Neural cell (in vitro differentiated cells): ENCODE results near the gene TRIM47. TPM values are rescaled to one million over a fixed set of nuclear protein-coding genes. Genes with fewer than 3 reads are reported as not detected.

Source experiments
- H2AFZ ChIP-seq: fragments of 200-600, 300-800 bp; sonication (generic), shearing (Covaris generic); 2 replicates; pipeline ENCODE4 v1.6.0; 2014; ENCODE audit warnings: low read depth, mild to moderate bottlenecking, antibody characterized with exemption, low read length, moderate library complexity
- H3F3A ChIP-seq: fragments of 200-600 bp; shearing (Covaris generic); 2 replicates; pipeline ENCODE4 v1.6.1; 2016; ENCODE audit warnings: mild to moderate bottlenecking, moderate library complexity, mixed read lengths, antibody characterized with exemption, low read length; ENCODE audit not compliant: insufficient read depth, poor library complexity, severe bottlenecking
- H3K27ac ChIP-seq: fragments of 200-600, 300-800 bp; sonication (generic), shearing (Covaris generic); 2 replicates; pipeline ENCODE4 v1.5.1; 2014; ENCODE audit warnings: mild to moderate bottlenecking, low read length, moderate library complexity
- H3K27me3 ChIP-seq: fragments of 300-800, 200-600 bp; sonication (generic), shearing (Covaris generic); 2 replicates; pipeline ENCODE4 v1.6.0; 2014; ENCODE audit warnings: mild to moderate bottlenecking, low read depth, low read length, moderate library complexity; ENCODE audit not compliant: insufficient read depth
- H3K36me3 ChIP-seq: fragments of 300-800, 200-600 bp; sonication (generic), shearing (Covaris generic); 2 replicates; pipeline ENCODE4 v1.5.1; 2014; ENCODE audit warnings: mild to moderate bottlenecking, antibody characterized with exemption, low read length, moderate library complexity; ENCODE audit not compliant: insufficient read depth
- H3K4me2 ChIP-seq: fragments of 300-800, 200-600 bp; sonication (generic), shearing (Covaris generic); 2 replicates; pipeline ENCODE4 v1.6.0; 2014; ENCODE audit warnings: mild to moderate bottlenecking, low read length
- H3K4me3 ChIP-seq: fragments of 300-800, 200-600 bp; sonication (generic), shearing (Covaris generic); 2 replicates; pipeline ENCODE4 v1.5.1; 2014; ENCODE audit warnings: mild to moderate bottlenecking, low read length, moderate library complexity
- H3K79me2 ChIP-seq: fragments of 200-600 bp; shearing (Covaris generic); replicated peaks from 2 replicates; pipeline ENCODE4 v1.6.0; 2014; ENCODE audit warnings: mild to moderate bottlenecking, low read length, moderate library complexity; ENCODE audit not compliant: insufficient read depth
- H3K9ac ChIP-seq: fragments of 300-800, 200-600 bp; sonication (generic), shearing (Covaris generic); 2 replicates; pipeline ENCODE4 v1.6.1; 2016; ENCODE audit warnings: mild to moderate bottlenecking, low read length, mixed read lengths
- H3K9me2 ChIP-seq: fragments of 200-600 bp; shearing (Covaris generic); 2 replicates; pipeline ENCODE4 v1.6.1; 2016; ENCODE audit warnings: mild to moderate bottlenecking, low read length, mixed read lengths; ENCODE audit not compliant: insufficient read depth
- H3K9me3 ChIP-seq: fragments of 200-600, 300-800 bp; sonication (generic), shearing (Covaris generic); 2 replicates; pipeline ENCODE4 v1.6.1; 2016; ENCODE audit warnings: mild to moderate bottlenecking, mixed run types, low read length, moderate library complexity, mixed read lengths
- H4K20me1 ChIP-seq: fragments of 200-600 bp; shearing (Covaris generic); 2 replicates; pipeline ENCODE4 v1.6.1; 2016; ENCODE audit warnings: mild to moderate bottlenecking, mixed run types; ENCODE audit not compliant: insufficient read depth
- EP300 ChIP-seq: fragments of 450-650 bp; conservative IDR thresholded peaks from 2 replicates; pipeline ENCODE4 v1.6.1; 2014; ENCODE audit warnings: antibody characterized with exemption, mild to moderate bottlenecking, moderate library complexity; ENCODE audit not compliant: poor library complexity, severe bottlenecking
- EZH2 ChIP-seq: fragments of 200-600, 300-800 bp; shearing (Covaris generic), sonication (generic); IDR thresholded peaks from 2 replicates; pipeline ENCODE4 v1.6.1; 2014; ENCODE audit warnings: antibody characterized with exemption, low read length, borderline replicate concordance, mild to moderate bottlenecking; ENCODE audit not compliant: insufficient read depth, poor library complexity, severe bottlenecking
- MXI1 ChIP-seq: fragments of 450-650 bp; conservative IDR thresholded peaks from 2 replicates; pipeline ENCODE4 v1.6.1; 2014; ENCODE audit warnings: antibody characterized with exemption, mild to moderate bottlenecking; ENCODE audit not compliant: poor library complexity, severe bottlenecking
- POLR2AphosphoS5 ChIP-seq: IDR thresholded peaks from 2 replicates; pipeline ENCODE4 v1.6.1; 2012
- RAD21 ChIP-seq: fragments of 450-650 bp; conservative IDR thresholded peaks from 2 replicates; pipeline ENCODE4 v1.6.1; 2014; ENCODE audit warnings: antibody characterized with exemption, mild to moderate bottlenecking, moderate library complexity
- SMC3 ChIP-seq: fragments of 450-650 bp; conservative IDR thresholded peaks from 2 replicates; pipeline ENCODE4 v1.6.1; 2014; ENCODE audit warnings: antibody characterized with exemption, mild to moderate bottlenecking, moderate library complexity; ENCODE audit not compliant: poor library complexity
- TAF1 ChIP-seq: IDR thresholded peaks from 2 replicates; pipeline ENCODE4 v1.6.1; 2012; ENCODE audit warnings: low read depth
- polyA plus RNA-seq: library from polyadenylated mRNA; depleted of rRNA; stranded (reverse); fragments of >200 nt; gene quantifications from 2 replicates; pipeline ENCODE4 v1.2.3, GENCODE V29; 2014
- TF ChIP-seq, protein P1 (sequence below): fragments of 450-650 bp; IDR thresholded peaks from 2 replicates; pipeline ENCODE4 v1.5.1; 2014; ENCODE audit warnings: antibody characterized with exemption, mild to moderate bottlenecking, moderate library complexity; ENCODE audit not compliant: poor library complexity, severe bottlenecking
- TF ChIP-seq, protein P2 (sequence below): IDR thresholded peaks from 2 replicates; pipeline ENCODE4 v1.6.1; 2012; ENCODE audit warnings: borderline replicate concordance

Gene TRIM47
- polyA plus RNA-seq, 1 donor from 2014 or later: 0.67 TPM

DNA sequence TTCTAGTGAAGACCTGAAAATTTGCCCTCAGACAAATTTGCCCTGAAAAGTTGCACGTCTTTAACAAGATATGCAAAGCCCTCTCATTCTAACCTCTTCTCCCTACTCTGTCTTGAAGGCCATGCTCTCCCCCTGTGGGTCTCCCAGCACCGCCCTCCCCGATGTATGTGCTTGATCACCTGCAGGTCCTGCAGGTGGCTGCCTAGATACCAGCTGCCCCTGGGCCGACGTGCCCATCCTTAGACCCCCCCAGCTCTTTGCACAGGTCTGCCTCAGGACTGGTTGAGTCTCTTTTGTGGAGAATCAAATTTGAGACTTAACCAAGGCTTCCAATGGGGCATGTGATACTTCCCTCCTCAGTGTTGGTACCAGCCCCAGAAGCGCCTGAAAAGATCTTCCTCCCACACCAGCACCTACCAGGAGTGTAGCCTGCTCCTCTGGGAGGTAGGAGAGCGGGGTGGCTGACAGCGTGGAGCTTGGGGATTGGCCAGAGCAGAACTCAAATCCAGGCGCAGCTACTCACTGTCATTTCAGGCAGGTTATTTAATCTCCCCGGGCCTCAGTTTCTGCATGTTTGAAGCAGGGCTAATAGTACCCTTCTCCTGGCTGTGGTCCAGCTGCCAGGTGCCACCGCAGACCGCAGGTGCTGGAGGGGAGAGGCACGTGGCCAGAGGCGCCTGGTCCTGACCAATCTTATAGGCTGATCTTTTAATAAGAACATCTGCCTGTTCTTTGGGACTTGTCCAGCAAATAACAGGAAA lies 30.9 kb upstream of the TRIM47 start:
- H3K27me3 ChIP-seq: no peaks in the 10 kb centered on the region
- H3K9ac ChIP-seq: no peak overlapping the region
- no peak overlapping the region for H3K4me2 ChIP-seq
- H3K79me2 ChIP-seq: no peaks in the 10 kb centered on the region
- no peaks in the 10 kb centered on the region for H3K36me3 ChIP-seq
- H2AFZ ChIP-seq: no peak overlapping the region
- no peak overlapping the region for H3K4me3 ChIP-seq
- no peaks in the 10 kb centered on the region for H4K20me1 ChIP-seq
- H3K9me3 ChIP-seq: no peaks in the 10 kb centered on the region
- H3K9me2 ChIP-seq: no peaks in the 10 kb centered on the region
- TF ChIP-seq TAF1 (no peak), POLR2AphosphoS5 (no peak), MXI1 (no peak), RAD21 (no peak), SMC3 (no peak), EZH2 (no peak), EP300 (no peak)
- TF ChIP-seq, protein P1, sequence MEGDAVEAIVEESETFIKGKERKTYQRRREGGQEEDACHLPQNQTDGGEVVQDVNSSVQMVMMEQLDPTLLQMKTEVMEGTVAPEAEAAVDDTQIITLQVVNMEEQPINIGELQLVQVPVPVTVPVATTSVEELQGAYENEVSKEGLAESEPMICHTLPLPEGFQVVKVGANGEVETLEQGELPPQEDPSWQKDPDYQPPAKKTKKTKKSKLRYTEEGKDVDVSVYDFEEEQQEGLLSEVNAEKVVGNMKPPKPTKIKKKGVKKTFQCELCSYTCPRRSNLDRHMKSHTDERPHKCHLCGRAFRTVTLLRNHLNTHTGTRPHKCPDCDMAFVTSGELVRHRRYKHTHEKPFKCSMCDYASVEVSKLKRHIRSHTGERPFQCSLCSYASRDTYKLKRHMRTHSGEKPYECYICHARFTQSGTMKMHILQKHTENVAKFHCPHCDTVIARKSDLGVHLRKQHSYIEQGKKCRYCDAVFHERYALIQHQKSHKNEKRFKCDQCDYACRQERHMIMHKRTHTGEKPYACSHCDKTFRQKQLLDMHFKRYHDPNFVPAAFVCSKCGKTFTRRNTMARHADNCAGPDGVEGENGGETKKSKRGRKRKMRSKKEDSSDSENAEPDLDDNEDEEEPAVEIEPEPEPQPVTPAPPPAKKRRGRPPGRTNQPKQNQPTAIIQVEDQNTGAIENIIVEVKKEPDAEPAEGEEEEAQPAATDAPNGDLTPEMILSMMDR: no peak
- TF ChIP-seq, protein P2, sequence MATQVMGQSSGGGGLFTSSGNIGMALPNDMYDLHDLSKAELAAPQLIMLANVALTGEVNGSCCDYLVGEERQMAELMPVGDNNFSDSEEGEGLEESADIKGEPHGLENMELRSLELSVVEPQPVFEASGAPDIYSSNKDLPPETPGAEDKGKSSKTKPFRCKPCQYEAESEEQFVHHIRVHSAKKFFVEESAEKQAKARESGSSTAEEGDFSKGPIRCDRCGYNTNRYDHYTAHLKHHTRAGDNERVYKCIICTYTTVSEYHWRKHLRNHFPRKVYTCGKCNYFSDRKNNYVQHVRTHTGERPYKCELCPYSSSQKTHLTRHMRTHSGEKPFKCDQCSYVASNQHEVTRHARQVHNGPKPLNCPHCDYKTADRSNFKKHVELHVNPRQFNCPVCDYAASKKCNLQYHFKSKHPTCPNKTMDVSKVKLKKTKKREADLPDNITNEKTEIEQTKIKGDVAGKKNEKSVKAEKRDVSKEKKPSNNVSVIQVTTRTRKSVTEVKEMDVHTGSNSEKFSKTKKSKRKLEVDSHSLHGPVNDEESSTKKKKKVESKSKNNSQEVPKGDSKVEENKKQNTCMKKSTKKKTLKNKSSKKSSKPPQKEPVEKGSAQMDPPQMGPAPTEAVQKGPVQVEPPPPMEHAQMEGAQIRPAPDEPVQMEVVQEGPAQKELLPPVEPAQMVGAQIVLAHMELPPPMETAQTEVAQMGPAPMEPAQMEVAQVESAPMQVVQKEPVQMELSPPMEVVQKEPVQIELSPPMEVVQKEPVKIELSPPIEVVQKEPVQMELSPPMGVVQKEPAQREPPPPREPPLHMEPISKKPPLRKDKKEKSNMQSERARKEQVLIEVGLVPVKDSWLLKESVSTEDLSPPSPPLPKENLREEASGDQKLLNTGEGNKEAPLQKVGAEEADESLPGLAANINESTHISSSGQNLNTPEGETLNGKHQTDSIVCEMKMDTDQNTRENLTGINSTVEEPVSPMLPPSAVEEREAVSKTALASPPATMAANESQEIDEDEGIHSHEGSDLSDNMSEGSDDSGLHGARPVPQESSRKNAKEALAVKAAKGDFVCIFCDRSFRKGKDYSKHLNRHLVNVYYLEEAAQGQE: no peak
- H3K27ac ChIP-seq: no peak overlapping the region
- H3F3A ChIP-seq: no peaks in the 10 kb centered on the region

DNA sequence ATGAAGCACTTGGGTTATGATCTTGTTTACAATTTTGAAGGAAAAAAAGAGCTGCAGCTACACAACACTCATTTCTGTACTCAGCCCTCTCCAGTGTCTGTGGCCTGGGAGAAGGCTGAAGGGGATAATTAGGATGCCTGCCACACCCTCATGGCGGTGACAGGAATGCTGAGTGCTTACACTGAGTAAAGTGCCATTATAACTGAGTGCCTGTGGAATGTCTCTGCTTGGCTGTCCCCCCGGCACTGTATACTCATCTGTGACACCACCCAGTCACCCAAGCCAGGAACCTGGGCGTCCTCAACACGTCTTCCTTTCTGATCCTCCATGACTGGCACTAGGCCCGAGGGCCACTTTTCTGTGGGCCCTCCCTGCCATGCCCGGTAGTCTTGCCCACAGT lies 29.8 kb upstream of the TRIM47 start:
- Histone ChIP-seq H3K36me3 (no peaks in the 10 kb centered on the region), H3K27ac (no peak overlapping the region), H3K27me3 (no peaks in the 10 kb centered on the region), H3F3A (no peaks in the 10 kb centered on the region), H3K9ac (no peak overlapping the region), H3K79me2 (no peaks in the 10 kb centered on the region), H2AFZ (no peak overlapping the region), H3K4me2 (no peak overlapping the region), H3K9me2 (no peaks in the 10 kb centered on the region), H3K4me3 (no peak overlapping the region), H4K20me1 (no peaks in the 10 kb centered on the region), H3K9me3 (no peaks in the 10 kb centered on the region)
- no peak for TF ChIP-seq SMC3
